EL (cell line): ENCODE results near the gene ERAL1.
A peak's percentile ranks its signal among the peaks of the same experiment; 100 is the strongest.
"Not testable (repeated sequence)": the region's sequence is repeated elsewhere in the genome, so short reads cannot be mapped to it uniquely, and the experiment has no call there.

ENCODE experiments used
- DNase-seq: peaks from one replicate; pipeline ENCODE4 v3.0.0-alpha.2; 2016

Gene ERAL1

DNA sequence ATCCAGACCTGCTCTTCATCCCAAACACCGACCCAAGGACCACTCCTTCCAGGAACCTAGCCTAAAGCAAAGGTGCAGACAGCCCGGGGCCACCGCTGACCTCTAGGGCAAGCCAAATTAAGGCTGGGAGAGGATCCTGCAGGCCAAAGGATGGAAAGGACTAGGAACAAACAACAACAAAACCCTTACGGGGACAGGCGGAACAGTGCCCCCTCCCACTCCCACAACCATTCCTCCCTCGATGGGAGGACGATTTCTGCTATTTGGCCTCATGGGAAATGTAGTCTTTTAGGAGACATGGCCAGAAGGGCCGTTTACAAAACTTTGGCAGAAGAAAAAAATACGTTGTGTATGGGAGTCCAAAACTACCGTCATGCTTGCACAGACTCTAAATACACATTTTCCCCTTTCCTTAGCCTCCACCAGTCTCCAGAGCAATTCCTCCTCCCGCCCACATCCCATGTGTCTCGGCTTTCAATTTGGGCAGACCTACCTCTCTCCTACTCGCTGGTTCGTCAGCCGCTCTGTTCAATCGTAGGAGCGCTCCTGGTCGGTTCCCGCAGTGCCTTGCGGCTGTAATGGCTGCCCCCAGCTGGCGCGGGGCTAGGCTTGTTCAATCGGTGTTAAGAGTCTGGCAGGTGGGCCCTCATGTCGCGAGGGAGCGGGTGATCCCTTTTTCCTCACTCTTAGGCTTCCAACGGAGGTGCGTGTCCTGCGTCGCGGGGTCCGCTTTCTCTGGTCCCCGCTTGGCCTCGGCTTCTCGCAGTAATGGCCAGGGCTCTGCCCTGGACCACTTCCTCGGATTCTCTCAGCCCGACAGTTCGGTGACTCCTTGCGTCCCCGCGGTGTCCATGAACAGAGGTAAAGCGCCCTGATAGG, at the start of gene ERAL1:
TSS of gene ERAL1 (plus strand) at position 560 of the 879 bp plus-strand sequence. CDS start at position 579, 19 bp downstream.
- DNase-seq, result peak; percentile 90

- peak; percentile 88 for DNase-seq
Observed at GRCh38 chr17:28807925-28808634, 46.7 kb upstream of the ERAL1 start.

GRCh38 chr17:28810437-28810836, 44.4 kb upstream of the ERAL1 start:
- DNase-seq, result no peak

DNA sequence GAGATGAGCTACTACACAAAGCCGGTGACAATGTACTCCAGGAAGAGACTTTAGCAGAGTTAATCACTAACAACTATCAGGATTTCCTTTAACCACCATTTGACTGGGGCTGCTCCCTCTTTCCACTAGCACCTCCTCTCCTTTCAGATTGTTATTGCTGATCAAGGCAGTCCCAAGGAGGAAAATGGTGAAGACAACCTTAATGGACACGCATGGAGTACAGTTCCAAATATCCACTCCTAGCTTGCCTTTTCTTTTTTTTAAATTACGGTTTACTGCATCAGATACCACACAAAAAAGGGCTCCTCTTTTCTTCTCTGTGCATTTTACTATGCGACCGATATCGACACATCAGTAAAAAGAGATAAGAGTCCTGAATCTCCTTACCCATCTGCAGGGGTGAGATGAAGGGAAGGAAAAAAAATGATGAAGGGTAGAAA, 43.1 kb upstream of the ERAL1 start:
- DNase-seq, result peak; percentile 37

GRCh38 chr17:28812091-28812747, 42.6 kb upstream of the ERAL1 start:
- DNase-seq, result peak; percentile 97

GRCh38 chr17:28812748-28813377, 42.0 kb upstream of the ERAL1 start:
- peak; percentile 56 for DNase-seq

DNA sequence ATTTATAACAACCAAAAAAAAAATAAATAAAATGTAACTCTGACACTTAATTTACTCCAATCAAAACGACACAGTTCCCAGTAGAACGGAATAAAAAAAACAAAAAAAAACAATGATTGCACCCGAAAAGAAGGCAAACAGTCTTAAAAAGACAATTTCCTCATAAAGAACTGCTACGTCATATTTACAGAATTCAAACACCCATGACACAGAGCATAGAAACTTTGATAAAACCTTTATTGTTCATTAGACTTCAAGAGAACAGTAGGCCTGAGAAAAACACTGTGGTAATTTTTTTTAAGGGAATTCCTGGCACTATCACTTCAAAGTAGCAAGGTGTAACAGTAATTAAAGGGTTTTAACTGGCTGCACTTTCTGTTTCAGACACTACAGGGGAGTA, 38.3 kb upstream of the ERAL1 start:
- no peak for DNase-seq

DNA sequence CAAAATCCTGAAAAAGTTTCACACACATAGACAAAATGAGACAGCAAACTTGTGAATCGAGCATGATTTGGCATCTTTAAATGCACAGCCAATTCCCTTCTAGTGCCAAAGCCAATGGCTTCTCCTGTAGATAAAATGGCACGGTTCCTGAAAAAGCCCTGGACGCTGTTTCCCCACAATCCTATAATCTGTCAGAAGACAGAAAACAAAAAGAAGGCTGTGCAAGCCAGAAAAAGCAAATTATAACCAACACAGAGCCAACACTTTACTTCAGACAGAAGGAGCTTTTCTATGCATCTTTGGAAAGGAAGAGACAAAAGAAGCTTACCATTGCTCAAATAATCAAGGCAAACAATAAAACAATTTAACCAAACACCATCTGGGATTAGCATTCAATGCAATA, 36.0 kb upstream of the ERAL1 start:
- no peak for DNase-seq

GRCh38 chr17:28819582-28819981, 35.2 kb upstream of the ERAL1 start:
- DNase-seq, result no peak

DNA sequence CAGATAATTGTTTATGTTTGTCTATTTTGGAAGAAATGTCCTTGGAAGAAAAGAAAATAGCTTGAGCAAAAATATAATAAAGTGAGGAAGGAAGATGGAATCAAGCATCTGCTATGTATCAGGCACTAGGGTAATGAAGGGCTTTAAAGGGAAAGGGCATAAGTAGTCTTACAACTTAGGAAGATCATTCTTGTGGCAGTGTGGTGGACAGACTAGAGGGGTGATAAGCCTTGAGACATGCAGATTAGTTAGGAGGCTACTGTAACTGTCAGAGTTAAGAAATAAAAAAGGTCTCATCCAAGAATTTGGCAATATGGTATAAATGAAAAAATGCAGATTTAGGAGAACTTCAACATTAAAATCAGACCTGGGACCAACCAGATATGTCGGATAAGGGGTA, 27.1 kb upstream of the ERAL1 start:
- DNase-seq, result no peak

DNA sequence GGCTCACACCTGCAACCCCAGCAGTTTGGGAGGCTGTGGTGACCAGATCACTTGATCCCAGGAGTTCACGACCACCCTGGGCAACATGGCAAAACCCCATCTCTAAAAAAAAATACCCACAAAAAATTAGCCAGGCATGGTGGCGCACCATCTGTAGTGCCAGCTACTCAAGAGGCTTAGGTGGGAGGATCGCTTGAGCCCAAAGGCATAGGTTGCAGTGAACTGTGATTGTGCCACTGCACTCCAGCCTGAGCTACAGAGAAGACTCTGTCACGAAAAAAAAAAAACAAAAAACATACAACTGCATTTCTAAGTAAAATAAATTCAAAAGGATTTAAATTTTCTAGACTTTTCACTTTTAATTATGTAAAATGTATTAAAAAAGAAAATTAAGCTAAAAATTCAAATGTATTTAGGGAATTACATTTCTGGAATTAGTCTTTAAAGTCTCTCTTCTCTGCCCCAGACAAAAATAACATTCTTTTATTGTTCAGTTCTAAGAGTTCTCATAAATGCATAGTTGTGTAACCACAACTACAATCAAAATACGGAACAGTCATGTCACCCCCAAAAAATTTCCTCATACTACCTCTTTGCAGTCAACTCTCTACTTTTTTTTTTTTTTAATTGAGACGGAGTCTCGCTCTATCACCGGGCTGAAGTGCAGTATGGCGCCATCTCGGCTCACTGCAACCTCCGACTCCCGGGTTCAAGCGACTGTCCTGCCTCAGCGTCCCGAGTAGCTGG, 26.3 kb upstream of the ERAL1 start:
- peak; percentile 65 for DNase-seq

GRCh38 chr17:28834420-28834819, 20.4 kb upstream of the ERAL1 start:
- no peak for DNase-seq

GRCh38 chr17:28836541-28836940, 18.3 kb upstream of the ERAL1 start:
- DNase-seq, result not testable (repeated sequence)

GRCh38 chr17:28839221-28839620, 15.6 kb upstream of the ERAL1 start:
- DNase-seq, result no peak

- no peak for DNase-seq
Observed at GRCh38 chr17:28841901-28842281, 12.9 kb upstream of the ERAL1 start.

GRCh38 chr17:28842282-28843012, 12.4 kb upstream of the ERAL1 start, which contains the start of gene FAM222B:
TSS of gene FAM222B (minus strand) at chr17:28842790. CDS start at chr17:28766667, 76,123 bp downstream.
- peak; percentile 87 for DNase-seq

- no peak for DNase-seq
Observed at GRCh38 chr17:28843816-28844148, 11.0 kb upstream of the ERAL1 start.

- DNase-seq, result no peak
Observed at GRCh38 chr17:28846231-28846630, 8.6 kb upstream of the ERAL1 start.

- DNase-seq, result not testable (repeated sequence)
Observed at GRCh38 chr17:28846699-28847098, 8.1 kb upstream of the ERAL1 start.

GRCh38 chr17:28848667-28849066, 6.1 kb upstream of the ERAL1 start:
- DNase-seq, result peak; percentile 20

DNA sequence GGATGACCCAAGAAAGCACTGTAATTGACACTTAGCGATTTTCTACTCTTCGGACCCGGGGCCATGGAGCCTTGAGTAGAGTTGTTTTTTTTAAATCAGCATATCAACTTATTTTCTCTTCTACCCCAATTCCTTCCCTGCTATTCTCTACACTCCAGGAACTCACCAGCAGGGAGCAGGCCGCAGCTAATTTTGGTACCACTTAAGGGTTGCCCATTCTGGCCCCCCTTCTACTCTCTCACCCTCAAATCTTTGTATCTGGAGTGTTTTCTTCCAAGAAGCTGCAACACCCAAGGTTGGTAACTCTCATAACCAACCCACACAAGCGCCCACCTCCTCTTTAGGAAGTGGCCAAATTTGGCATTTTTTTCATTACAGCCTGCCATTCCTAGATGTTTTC, 5.5 kb upstream of the ERAL1 start:
- peak; percentile 12 for DNase-seq

DNA sequence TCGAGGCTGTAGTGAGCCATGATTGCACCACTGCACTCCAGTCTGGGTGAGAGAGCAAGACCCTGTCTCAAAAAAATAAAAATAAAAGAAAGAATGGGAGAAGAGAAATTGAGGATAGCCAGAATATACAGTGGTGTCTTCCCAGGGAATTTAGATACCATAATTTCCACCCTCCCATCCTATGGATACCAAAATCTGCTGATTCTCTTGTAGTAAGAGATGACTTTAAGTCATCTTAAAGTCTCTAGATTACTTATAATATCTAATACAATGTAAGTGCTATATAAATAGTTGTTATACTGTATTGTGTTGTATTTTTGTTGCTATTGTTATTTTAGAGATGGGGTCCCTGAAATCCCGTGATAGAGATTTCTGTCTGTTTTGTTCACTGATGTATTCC, 1.5 kb upstream of the ERAL1 start:
- DNase-seq, result no peak
